GM18868 (cell line): ENCODE results near the gene LIMS2.
A peak's percentile ranks its signal among the peaks of the same experiment; 100 is the strongest.

Source experiments
- ATAC-seq: cut with Tn5 transposase; IDR thresholded peaks from one replicate; pipeline ENCODE4 v1.9.1; 2021; ENCODE audit warnings: mild to moderate bottlenecking, moderate library complexity; ENCODE audit not compliant: unreplicated experiment

The LIMS2 gene

GRCh38 chr2:127701651-127702394 lies 26.5 kb upstream of the LIMS2 start:
- ATAC-seq: peak; percentile 56

- peak; percentile 75 for ATAC-seq
Observed at GRCh38 chr2:127701193-127701650, 25.9 kb upstream of the LIMS2 start, which contains the start of gene SFT2D3. Gene SFT2D3 (plus strand): TSS chr2:127701497. CDS start chr2:127701529, 32 bp downstream.

- ATAC-seq: peak; percentile 52
Observed at GRCh38 chr2:127700527-127701192, 25.3 kb upstream of the LIMS2 start.

GRCh38 chr2:127698553-127699355 lies 23.4 kb upstream of the LIMS2 start:
- ATAC-seq: no peak

GRCh38 chr2:127697482-127698180 lies 22.3 kb upstream of the LIMS2 start:
- ATAC-seq: no peak

GRCh38 chr2:127695491-127696472 lies 20.5 kb upstream of the LIMS2 start:
- ATAC-seq: no peak

GRCh38 chr2:127694986-127695385 lies 19.7 kb upstream of the LIMS2 start:
- ATAC-seq: no peak

GRCh38 chr2:127690696-127691095 lies 15.4 kb upstream of the LIMS2 start:
- no peak for ATAC-seq

GRCh38 chr2:127688405-127688804 lies 13.1 kb upstream of the LIMS2 start:
- no peak for ATAC-seq

- ATAC-seq: no peak
Observed at GRCh38 chr2:127685410-127686080, 10.2 kb upstream of the LIMS2 start.

- no peak for ATAC-seq
Observed at GRCh38 chr2:127683757-127684156, 8.4 kb upstream of the LIMS2 start.

- ATAC-seq: no peak
Observed at GRCh38 chr2:127683056-127683455, 7.7 kb upstream of the LIMS2 start.

- ATAC-seq: no peak
Observed at GRCh38 chr2:127681976-127682857, 6.9 kb upstream of the LIMS2 start.

GRCh38 chr2:127681288-127681804 lies 6.0 kb upstream of the LIMS2 start:
- no peak for ATAC-seq

- ATAC-seq: no peak
Observed at GRCh38 chr2:127680706-127681287, 5.5 kb upstream of the LIMS2 start.

GRCh38 chr2:127679680-127680361 lies 4.5 kb upstream of the LIMS2 start:
- ATAC-seq: no peak

- ATAC-seq: no peak
Observed at GRCh38 chr2:127678991-127679390, 3.7 kb upstream of the LIMS2 start.
